ENCODE results near the gene WWC1.
"Not testable (repeated sequence)": the region's sequence is repeated elsewhere in the genome, so short reads cannot be mapped to it uniquely, and the experiment has no call there.

WWC1 gene

DNA sequence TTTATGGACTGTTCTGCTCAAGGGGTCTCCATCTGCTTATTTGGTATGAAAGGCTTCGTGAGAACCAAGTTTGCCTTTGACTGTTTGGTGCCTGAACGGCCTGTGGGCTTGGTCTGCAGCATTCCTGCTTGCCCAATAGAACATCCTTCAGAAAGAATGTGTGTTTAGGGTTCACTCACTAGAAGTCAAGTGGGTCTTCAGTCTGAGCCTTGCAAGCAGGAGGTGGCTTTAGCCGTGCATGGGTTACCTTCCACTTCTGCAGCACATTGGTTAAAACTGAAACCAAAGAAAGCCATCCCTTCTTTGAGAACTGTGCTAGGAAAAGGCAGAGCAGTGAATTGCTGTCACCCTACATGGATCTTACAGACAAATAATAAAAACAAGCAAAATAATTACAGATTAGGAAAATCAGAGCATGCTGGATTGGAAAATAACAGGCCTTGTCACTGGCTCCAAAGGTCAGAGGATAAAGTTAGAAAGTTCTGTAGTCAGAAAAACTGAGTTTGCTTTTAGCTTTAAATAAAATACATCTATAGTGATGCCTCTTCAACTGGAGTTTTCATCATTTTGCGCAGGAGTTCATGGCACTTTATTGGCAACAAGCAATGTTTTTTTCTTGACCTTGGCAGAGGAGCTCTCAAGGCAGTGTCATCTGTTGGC, 16.6 kb downstream of the WWC1 start:
- no peak overlapping the region for H3K4me3 ChIP-seq (ENCODE audit: low read depth, low read length)
- TF ChIP-seq, protein P1, sequence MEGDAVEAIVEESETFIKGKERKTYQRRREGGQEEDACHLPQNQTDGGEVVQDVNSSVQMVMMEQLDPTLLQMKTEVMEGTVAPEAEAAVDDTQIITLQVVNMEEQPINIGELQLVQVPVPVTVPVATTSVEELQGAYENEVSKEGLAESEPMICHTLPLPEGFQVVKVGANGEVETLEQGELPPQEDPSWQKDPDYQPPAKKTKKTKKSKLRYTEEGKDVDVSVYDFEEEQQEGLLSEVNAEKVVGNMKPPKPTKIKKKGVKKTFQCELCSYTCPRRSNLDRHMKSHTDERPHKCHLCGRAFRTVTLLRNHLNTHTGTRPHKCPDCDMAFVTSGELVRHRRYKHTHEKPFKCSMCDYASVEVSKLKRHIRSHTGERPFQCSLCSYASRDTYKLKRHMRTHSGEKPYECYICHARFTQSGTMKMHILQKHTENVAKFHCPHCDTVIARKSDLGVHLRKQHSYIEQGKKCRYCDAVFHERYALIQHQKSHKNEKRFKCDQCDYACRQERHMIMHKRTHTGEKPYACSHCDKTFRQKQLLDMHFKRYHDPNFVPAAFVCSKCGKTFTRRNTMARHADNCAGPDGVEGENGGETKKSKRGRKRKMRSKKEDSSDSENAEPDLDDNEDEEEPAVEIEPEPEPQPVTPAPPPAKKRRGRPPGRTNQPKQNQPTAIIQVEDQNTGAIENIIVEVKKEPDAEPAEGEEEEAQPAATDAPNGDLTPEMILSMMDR (IDR thresholded peaks at IDR 0.05; ENCODE audit: low read depth, low read length), result no peak
- DNase-seq (ENCODE audit: low read depth, low spot score), result no peak
- in situ Hi-C loops (cut with HindIII; ENCODE audit: low sequenced_read_pairs), result no loop called here

DNA sequence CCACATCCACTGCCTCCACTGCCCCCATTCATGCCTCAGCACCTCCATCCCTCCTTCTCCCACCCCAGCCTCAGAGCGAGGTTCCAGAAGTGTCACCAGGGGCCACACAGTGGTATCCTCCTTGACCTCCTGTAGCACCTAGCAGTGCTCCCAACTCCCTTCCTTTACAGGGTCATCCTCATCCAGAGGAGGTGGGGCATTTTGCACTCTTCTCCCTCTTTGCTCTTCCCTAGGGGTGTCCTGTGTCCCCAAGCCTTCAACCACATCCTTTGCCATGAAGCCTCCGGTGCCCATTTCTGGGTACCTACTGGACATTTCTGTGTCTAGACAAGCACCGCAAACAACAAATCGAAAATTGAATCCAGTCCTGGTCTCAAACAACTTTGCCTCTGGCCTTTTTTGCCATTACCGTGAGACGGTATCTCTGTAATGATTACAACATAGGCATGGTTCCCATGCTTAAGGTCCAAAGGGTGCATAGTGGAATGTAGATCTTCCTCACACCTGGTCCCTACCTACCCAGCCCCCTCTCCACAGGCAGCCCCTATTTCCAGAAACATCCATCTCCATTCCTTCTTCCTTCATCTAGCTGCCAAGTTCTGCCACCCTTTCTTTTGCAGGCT, 17.6 kb downstream of the WWC1 start:
- TF ChIP-seq, protein P1 (IDR thresholded peaks at IDR 0.05; ENCODE audit: low read depth, low read length), result no peak
- no peak for DNase-seq (ENCODE audit: low read depth, low spot score)
- in situ Hi-C loops (cut with HindIII; ENCODE audit: low sequenced_read_pairs), result no loop called here
- no peak overlapping the region for H3K4me3 ChIP-seq (ENCODE audit: low read depth, low read length)

DNA sequence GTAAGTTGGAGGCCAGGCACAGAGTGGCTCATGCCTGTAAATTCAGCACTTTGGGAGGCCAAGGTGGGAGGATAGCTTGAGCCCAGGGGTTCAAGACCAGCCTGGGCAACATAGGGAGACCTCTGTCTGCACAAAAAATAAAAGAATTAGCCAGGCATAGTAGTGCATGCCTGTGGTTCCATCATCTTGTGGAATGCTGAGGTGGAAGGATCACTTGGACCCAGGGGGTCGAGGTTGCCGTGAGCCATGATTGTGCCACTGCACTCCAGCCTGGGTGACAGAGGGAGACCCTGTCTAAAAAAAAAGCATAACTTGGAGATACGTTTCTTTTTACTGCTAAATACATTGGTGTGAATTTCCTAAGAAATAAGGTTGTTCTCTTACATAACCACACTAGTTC, 19.1 kb downstream of the WWC1 start:
- DNase-seq (ENCODE audit: low read depth, low spot score); in situ Hi-C loops (cut with HindIII; ENCODE audit: low sequenced_read_pairs); H3K4me3 ChIP-seq (ENCODE audit: low read depth, low read length): not testable (repeated sequence)

DNA sequence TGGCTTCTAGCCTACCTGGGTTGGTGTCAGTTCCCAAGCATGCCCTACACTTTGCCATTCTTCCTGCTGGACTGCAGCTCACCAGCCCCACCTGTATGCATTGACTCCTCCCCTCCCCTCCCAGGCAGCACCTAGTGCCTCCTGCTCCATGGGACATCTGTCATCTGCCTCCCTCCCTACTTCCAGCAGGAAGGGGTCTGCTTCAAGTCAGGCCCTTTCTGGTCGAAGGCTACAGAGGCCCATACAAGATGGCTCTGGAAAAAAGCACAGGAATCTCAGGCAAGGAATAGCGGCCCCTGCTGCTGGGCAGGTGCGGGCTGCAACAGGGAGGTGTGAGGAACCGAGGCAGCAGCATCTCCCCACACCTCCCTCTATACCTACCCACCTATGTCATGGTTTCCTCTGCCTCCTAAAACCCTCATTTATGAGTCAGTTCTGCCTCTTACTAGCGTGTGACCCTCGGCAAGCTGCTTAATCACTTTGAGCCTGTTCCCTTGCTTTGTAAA, 19.7 kb downstream of the WWC1 start:
- in situ Hi-C loops (cut with HindIII; ENCODE audit: low sequenced_read_pairs), result no loop called here
- H3K4me3 ChIP-seq (ENCODE audit: low read depth, low read length), result no peak overlapping the region
- DNase-seq (ENCODE audit: low read depth, low spot score), result no peak
- TF ChIP-seq, protein P1 (IDR thresholded peaks at IDR 0.05; ENCODE audit: low read depth, low read length), result no peak

DNA sequence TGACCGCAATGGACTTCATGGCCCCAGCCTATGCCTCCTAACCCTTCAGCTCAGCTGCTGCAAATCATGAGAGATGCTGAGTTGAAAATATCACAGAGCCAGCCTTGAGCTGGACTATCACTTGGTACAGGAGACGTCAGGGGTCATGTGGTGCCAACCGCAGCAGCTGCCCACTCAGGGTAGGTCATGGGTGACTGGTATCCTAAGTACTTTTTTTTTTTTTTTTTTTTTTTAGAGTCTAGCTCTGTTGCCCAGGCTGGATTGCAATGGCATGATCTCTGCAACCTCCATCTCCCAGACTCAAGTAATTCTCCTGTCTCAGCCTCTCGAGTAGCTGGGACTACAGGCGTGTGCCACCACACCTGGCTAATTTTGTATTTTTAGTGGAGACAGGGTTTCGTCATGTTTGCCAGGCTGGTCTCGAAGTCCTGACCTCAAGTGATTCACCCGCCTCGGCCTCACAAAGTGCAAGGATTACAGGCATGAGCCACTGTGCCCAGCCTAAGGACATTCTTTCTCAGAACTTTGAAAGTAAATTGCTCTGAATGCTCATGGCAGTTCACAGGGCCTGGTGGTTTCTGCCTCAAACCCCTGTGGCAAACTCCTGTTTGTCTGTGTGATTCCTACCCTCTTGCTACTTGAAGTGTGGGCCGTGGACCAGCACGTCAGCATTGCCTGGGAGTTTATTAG, 21.3 kb downstream of the WWC1 start:
- TF ChIP-seq, protein P1 (IDR thresholded peaks at IDR 0.05; ENCODE audit: low read depth, low read length), result no peak
- no peak overlapping the region for H3K4me3 ChIP-seq (ENCODE audit: low read depth, low read length)
- in situ Hi-C loops (cut with HindIII; ENCODE audit: low sequenced_read_pairs), result no loop called here
- no peak for DNase-seq (ENCODE audit: low read depth, low spot score)

DNA sequence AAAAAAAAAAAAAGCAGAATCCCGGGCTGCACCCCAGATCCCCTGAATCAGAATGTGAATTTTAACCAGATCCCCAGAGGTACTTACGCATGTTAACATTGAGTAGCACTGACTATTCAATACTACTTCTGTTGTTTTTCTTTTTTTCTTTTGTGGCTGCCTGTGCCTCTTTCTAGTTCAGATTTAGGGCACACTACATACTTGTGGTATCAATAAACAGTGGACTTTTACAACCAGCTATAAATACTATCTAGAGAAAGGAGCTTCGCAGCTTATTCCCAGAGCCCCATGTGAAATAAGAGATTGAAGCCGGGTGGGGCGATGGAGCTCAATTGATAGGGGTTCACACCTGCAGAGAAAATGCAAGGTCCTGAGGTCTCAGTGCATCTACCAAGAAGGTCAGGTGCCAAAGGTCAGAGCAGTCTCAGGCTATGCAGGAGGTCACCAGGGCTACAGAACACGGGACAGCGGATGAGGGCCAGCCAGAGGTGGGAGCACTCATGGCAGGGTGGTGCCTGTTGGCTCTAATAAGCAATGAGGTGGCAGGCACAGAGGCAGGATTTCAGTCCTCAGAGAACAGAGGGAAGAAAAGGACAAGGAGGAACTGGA, 22.3 kb downstream of the WWC1 start:
- in situ Hi-C loops (cut with HindIII; ENCODE audit: low sequenced_read_pairs), result no loop called here
- TF ChIP-seq, protein P1 (IDR thresholded peaks at IDR 0.05; ENCODE audit: low read depth, low read length), result no peak
- no peak for DNase-seq (ENCODE audit: low read depth, low spot score)
- H3K4me3 ChIP-seq (ENCODE audit: low read depth, low read length), result no peak overlapping the region

All from astrocyte of the spinal cord (primary cell).